H9 (cell line): ENCODE measurements around the gene OR2T4. TPM values are rescaled to one million over a fixed set of nuclear protein-coding genes. Genes with fewer than 3 reads are reported as not detected.

Source experiments
- DNase-seq: peaks from one replicate; pipeline ENCODE4 v3.0.0-alpha.2; 2017
- H2AFZ ChIP-seq: one replicate; pipeline ENCODE4 v1.6.1; 2013; ENCODE audit warnings: mild to moderate bottlenecking, low read length, control low read depth, moderate library complexity
- H2AK5ac ChIP-seq: 2 replicates; pipeline ENCODE4 v1.6.1; 2013; ENCODE audit warnings: low read length, control low read depth, mixed read lengths; ENCODE audit not compliant: insufficient read length
- H2BK120ac ChIP-seq: one replicate; pipeline ENCODE4 v1.6.1; 2013; ENCODE audit warnings: low read depth, mild to moderate bottlenecking, low read length, control low read depth, inconsistent platforms; ENCODE audit not compliant: poor library complexity, severe bottlenecking
- H2BK12ac ChIP-seq: 2 replicates; pipeline ENCODE4 v1.6.1; 2013; ENCODE audit warnings: low read length, control low read depth, mixed read lengths, low read depth; ENCODE audit not compliant: insufficient read length
- H2BK15ac ChIP-seq: 2 replicates; pipeline ENCODE4 v1.6.1; 2013; ENCODE audit warnings: low read depth, low read length, control low read depth
- H2BK20ac ChIP-seq: one replicate; pipeline ENCODE4 v1.6.1; 2013; ENCODE audit warnings: low read depth, mild to moderate bottlenecking, low read length, control low read depth, inconsistent platforms; ENCODE audit not compliant: poor library complexity, severe bottlenecking
- H2BK5ac ChIP-seq: 2 replicates; pipeline ENCODE4 v1.6.1; 2013; ENCODE audit warnings: low read length, control low read depth, mixed read lengths; ENCODE audit not compliant: insufficient read length
- H3K14ac ChIP-seq: 2 replicates; pipeline ENCODE4 v1.6.1; 2013; ENCODE audit warnings: low read length, control low read depth; ENCODE audit not compliant: insufficient read depth
- H3K18ac ChIP-seq: 2 replicates; pipeline ENCODE4 v1.6.1; 2013; ENCODE audit warnings: low read depth, mild to moderate bottlenecking, mixed read lengths, low read length, control low read depth; ENCODE audit not compliant: insufficient read length
- H3K23ac ChIP-seq: 2 replicates; pipeline ENCODE4 v1.6.1; 2013; ENCODE audit warnings: low read length, control low read depth, mixed read lengths, low read depth; ENCODE audit not compliant: insufficient read length
- H3K23me2 ChIP-seq: 2 replicates; pipeline ENCODE4 v1.6.1; 2013; ENCODE audit warnings: low read depth, mild to moderate bottlenecking, mixed read lengths, low read length, control low read depth; ENCODE audit not compliant: insufficient read length, poor library complexity, severe bottlenecking
- H3K27ac ChIP-seq: 2 replicates; pipeline ENCODE4 v1.5.1; 2013; ENCODE audit warnings: low read length, control low read depth, mixed read lengths, low read depth; ENCODE audit not compliant: insufficient read length
- H3K27me3 ChIP-seq: 2 replicates; pipeline ENCODE4 v1.6.1; 2013; ENCODE audit warnings: low read length, control low read depth, inconsistent platforms; ENCODE audit not compliant: insufficient read depth
- H3K4ac ChIP-seq: 2 replicates; pipeline ENCODE4 v1.6.1; 2013; ENCODE audit warnings: low read depth, mild to moderate bottlenecking, control low read depth, inconsistent platforms, low read length, moderate library complexity
- H3K4me1 ChIP-seq: 2 replicates; pipeline ENCODE4 v1.6.1; 2013; ENCODE audit warnings: low read length, control low read depth, inconsistent platforms; ENCODE audit not compliant: insufficient read depth
- H3K4me2 ChIP-seq: 2 replicates; pipeline ENCODE4 v1.6.1; 2013; ENCODE audit warnings: low read length, control low read depth, mixed read lengths; ENCODE audit not compliant: insufficient read length, insufficient read depth
- H3K56ac ChIP-seq: 2 replicates; pipeline ENCODE4 v1.6.1; 2013; ENCODE audit warnings: low read depth, mild to moderate bottlenecking, mixed read lengths, low read length, control low read depth; ENCODE audit not compliant: insufficient read length
- H3K79me1 ChIP-seq: 2 replicates; pipeline ENCODE4 v1.6.1; 2013; ENCODE audit warnings: low read depth, mild to moderate bottlenecking, moderate library complexity, low read length, control low read depth, inconsistent platforms; ENCODE audit not compliant: insufficient read depth, poor library complexity, severe bottlenecking
- H3K79me2 ChIP-seq: 2 replicates; pipeline ENCODE4 v1.6.1; 2013; ENCODE audit warnings: low read length, control low read depth, inconsistent platforms; ENCODE audit not compliant: insufficient read depth
- H3K9ac ChIP-seq: 2 replicates; pipeline ENCODE4 v1.6.1; 2013; ENCODE audit warnings: low read length, control low read depth, mixed read lengths; ENCODE audit not compliant: insufficient read length; ENCODE audit errors: extremely low read depth
- H3K9me3 ChIP-seq: one replicate; pipeline ENCODE4 v1.6.1; 2013; ENCODE audit warnings: low read depth, low read length, inconsistent platforms; ENCODE audit not compliant: control insufficient read depth
- H3T11ph ChIP-seq: one replicate; pipeline ENCODE4 v1.6.1; 2013; ENCODE audit warnings: mild to moderate bottlenecking, low read length, control low read depth, inconsistent platforms
- H4K20me1 ChIP-seq: one replicate; pipeline ENCODE4 v1.6.1; 2013; ENCODE audit not compliant: control insufficient read depth, insufficient read length, insufficient read depth
- H4K5ac ChIP-seq: 2 replicates; pipeline ENCODE4 v1.6.1; 2013; ENCODE audit warnings: low read depth, mild to moderate bottlenecking, mixed read lengths, low read length, control low read depth; ENCODE audit not compliant: insufficient read length
- H4K8ac ChIP-seq: replicated peaks from 2 replicates; pipeline ENCODE4 v1.6.1; 2013; ENCODE audit warnings: low read length, control low read depth, mixed read lengths, low read depth; ENCODE audit not compliant: insufficient read length
- H4K91ac ChIP-seq: 2 replicates; pipeline ENCODE4 v1.6.1; 2013; ENCODE audit warnings: low read depth, mild to moderate bottlenecking, moderate library complexity, mixed read lengths, low read length, control low read depth; ENCODE audit not compliant: insufficient read length
- H3K27ac Mint-ChIP-seq, 3 experiments: 2 replicates in 2 of 3; 3 replicates in 1 of 3; pipeline ENCODE4 v1.8.0; 2020 to 2021; ENCODE audit warnings: mixed read lengths in 3 of 3, mild to moderate bottlenecking in 1 of 3, moderate library complexity in 1 of 3
- H3K27me3 Mint-ChIP-seq: 2 replicates; pipeline ENCODE4 v1.8.0; 2021; ENCODE audit warnings: low read depth, mild to moderate bottlenecking, moderate library complexity, mixed read lengths
- H3K36me3 Mint-ChIP-seq, 3 experiments: 2 replicates in 2 of 3; 3 replicates in 1 of 3; pipeline ENCODE4 v1.8.0; 2020 to 2021; ENCODE audit warnings: low read depth in 3 of 3, mixed read lengths in 3 of 3; ENCODE audit not compliant: insufficient read depth in 1 of 3
- H3K4me1 Mint-ChIP-seq, 2 experiments: 2 replicates each; pipeline ENCODE4 v1.8.0; 2020; ENCODE audit warnings: mixed read lengths in 2 of 2
- H3K4me3 Mint-ChIP-seq, 2 experiments: 2 replicates in 1 of 2; 3 replicates in 1 of 2; pipeline ENCODE4 v1.8.0; 2020 to 2021; ENCODE audit warnings: mild to moderate bottlenecking in 2 of 2, mixed read lengths in 2 of 2, moderate library complexity in 1 of 2
- H3K9me3 Mint-ChIP-seq, 2 experiments: 2 replicates in 1 of 2; 3 replicates in 1 of 2; pipeline ENCODE4 v1.8.0; 2020; ENCODE audit warnings: mild to moderate bottlenecking in 2 of 2, mixed read lengths in 2 of 2, moderate library complexity in 1 of 2
- WGBS: extraction: QIAGEN DNeasy Blood & Tissue Kit; methylation state at CpG from one replicate; pipeline ENCODE4 v1.1.7; 2013; ENCODE audit warnings: missing lambda C conversion rate, low lambda C conversion rate, mixed read lengths; ENCODE audit not compliant: insufficient read length; ENCODE audit errors: extremely low coverage; 5-methylcytosine and 5-hydroxymethylcytosine counted together
- total RNA-seq: library from RNA; stranded (reverse); gene quantifications from 2 replicates; pipeline ENCODE4 v1.2.1, GENCODE V29; 2021
- TF ChIP-seq, protein P1 (sequence below): fragments of 200-600 bp; sonication (generic); conservative IDR thresholded peaks from 3 replicates; pipeline ENCODE4 v1.8.0; 2021; ENCODE audit warnings: antibody characterized with exemption, mild to moderate bottlenecking

OR2T4 gene
- total RNA-seq, 1 experiment from 2014 or later = not detected

DNA sequence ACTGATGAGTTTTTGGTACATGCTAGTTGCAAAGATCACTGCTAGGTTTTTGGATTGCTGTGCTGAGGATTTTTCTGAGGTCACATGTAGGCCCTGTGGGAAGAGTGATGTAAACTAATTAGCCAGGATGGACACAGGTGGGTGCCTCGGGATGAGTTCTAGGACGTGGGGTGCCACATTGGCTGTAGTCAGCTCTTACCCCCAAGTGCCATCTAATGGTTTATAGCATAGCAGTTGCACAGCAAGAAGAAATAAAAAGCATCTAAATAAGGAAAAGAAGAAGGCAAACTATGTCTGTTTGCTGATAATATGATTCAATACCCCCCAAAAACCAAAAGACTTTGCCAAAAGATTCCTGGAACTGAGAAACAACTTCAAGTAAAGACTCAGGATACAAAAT is 31.6 kb downstream of the OR2T4 start:
- Mint-ChIP-seq H3K4me1 (no peaks in the 10 kb centered on the region), H3K36me3 (peaks cover 0 to 39% (median 15%) of the 10 kb centered on the region in 3 experiments; a peak in 5 of 7 replicates), H3K9me3 (peaks cover 92 to 95% of the 10 kb centered on the region in 2 experiments), H3K4me3 (no peak overlapping the region), H3K27ac (no peak overlapping the region), H3K27me3 (no peaks in the 10 kb centered on the region; the same call in 1 of the 2 replicates)
- no peaks in the 10 kb centered on the region for H3K27me3 ChIP-seq
- H2BK15ac ChIP-seq = no peak overlapping the region
- H4K8ac ChIP-seq = no peak overlapping the region
- H4K20me1 ChIP-seq = no peaks in the 10 kb centered on the region
- no peaks in the 10 kb centered on the region for H3K79me1 ChIP-seq
- H2AFZ ChIP-seq = no peak overlapping the region
- no peak overlapping the region for H3K18ac ChIP-seq
- H3K23ac ChIP-seq = no peak overlapping the region
- no peak overlapping the region for H3K9ac ChIP-seq
- H2BK12ac ChIP-seq = no peak overlapping the region
- WGBS = no CpG with 5 or more reads among the region's 2 CpGs
- H3K27ac ChIP-seq = no peak overlapping the region
- no peaks in the 10 kb centered on the region for H3K4me1 ChIP-seq
- no peak overlapping the region for H3K4ac ChIP-seq
- H2BK120ac ChIP-seq = no peak overlapping the region
- no peak overlapping the region for H3K14ac ChIP-seq
- no peak overlapping the region for H3T11ph ChIP-seq
- H2BK20ac ChIP-seq = no peak overlapping the region
- no peak overlapping the region for H2BK5ac ChIP-seq
- no peaks in the 10 kb centered on the region for H3K79me2 ChIP-seq
- H3K56ac ChIP-seq = no peak overlapping the region
- H4K91ac ChIP-seq = no peak overlapping the region
- H2AK5ac ChIP-seq = no peak overlapping the region
- H3K4me2 ChIP-seq = no peak overlapping the region
- peaks cover 54% of the 10 kb centered on the region for H3K9me3 ChIP-seq
- TF ChIP-seq, protein P1, sequence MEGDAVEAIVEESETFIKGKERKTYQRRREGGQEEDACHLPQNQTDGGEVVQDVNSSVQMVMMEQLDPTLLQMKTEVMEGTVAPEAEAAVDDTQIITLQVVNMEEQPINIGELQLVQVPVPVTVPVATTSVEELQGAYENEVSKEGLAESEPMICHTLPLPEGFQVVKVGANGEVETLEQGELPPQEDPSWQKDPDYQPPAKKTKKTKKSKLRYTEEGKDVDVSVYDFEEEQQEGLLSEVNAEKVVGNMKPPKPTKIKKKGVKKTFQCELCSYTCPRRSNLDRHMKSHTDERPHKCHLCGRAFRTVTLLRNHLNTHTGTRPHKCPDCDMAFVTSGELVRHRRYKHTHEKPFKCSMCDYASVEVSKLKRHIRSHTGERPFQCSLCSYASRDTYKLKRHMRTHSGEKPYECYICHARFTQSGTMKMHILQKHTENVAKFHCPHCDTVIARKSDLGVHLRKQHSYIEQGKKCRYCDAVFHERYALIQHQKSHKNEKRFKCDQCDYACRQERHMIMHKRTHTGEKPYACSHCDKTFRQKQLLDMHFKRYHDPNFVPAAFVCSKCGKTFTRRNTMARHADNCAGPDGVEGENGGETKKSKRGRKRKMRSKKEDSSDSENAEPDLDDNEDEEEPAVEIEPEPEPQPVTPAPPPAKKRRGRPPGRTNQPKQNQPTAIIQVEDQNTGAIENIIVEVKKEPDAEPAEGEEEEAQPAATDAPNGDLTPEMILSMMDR = no peak
- H4K5ac ChIP-seq = no peak overlapping the region
- DNase-seq = no peak
- H3K23me2 ChIP-seq = no peaks in the 10 kb centered on the region
